T1000 (cell line): ENCODE results near the gene JDP2.

Experiments
- DNase-seq: peaks from one replicate; lab custom pipeline; 2025; ENCODE audit warnings: mixed read lengths; lab: John Stamatoyannopoulos, UW

The JDP2 gene

GRCh38 chr14:75484711-75485429 is 57.0 kb downstream of the JDP2 start:
- no peak for DNase-seq

- DNase-seq = no peak
These were observed 58.5 kb downstream of the JDP2 start for GRCh38 chr14:75486318-75486717.

GRCh38 chr14:75487155-75487671 is 59.4 kb downstream of the JDP2 start:
- no peak for DNase-seq

GRCh38 chr14:75489480-75489837 is 61.6 kb downstream of the JDP2 start:
- no peak for DNase-seq

- DNase-seq = no peak
These were observed 63.7 kb downstream of the JDP2 start for GRCh38 chr14:75491376-75491978.

- no peak for DNase-seq
These were observed 65.2 kb downstream of the JDP2 start for GRCh38 chr14:75492832-75493591.

- no peak for DNase-seq
These were observed 65.8 kb downstream of the JDP2 start for GRCh38 chr14:75493592-75494087.

GRCh38 chr14:75494896-75495295 is 67.1 kb downstream of the JDP2 start:
- no peak for DNase-seq

GRCh38 chr14:75495399-75495798 is 67.6 kb downstream of the JDP2 start:
- no peak for DNase-seq

GRCh38 chr14:75495882-75496281 is 68.1 kb downstream of the JDP2 start:
- no peak for DNase-seq

- no peak for DNase-seq
These were observed 68.9 kb downstream of the JDP2 start for GRCh38 chr14:75496755-75497154.

- no peak for DNase-seq
These were observed 69.4 kb downstream of the JDP2 start for GRCh38 chr14:75497191-75497590.

- DNase-seq = no peak
These were observed 69.9 kb downstream of the JDP2 start for GRCh38 chr14:75497701-75498100.

GRCh38 chr14:75499084-75499875 is 71.5 kb downstream of the JDP2 start:
- no peak for DNase-seq

GRCh38 chr14:75501080-75501479 is 73.3 kb downstream of the JDP2 start:
- no peak for DNase-seq

- no peak for DNase-seq
These were observed 76.6 kb downstream of the JDP2 start for GRCh38 chr14:75504411-75504810.

- DNase-seq = no peak
These were observed 79.1 kb downstream of the JDP2 start for GRCh38 chr14:75506930-75507329.

GRCh38 chr14:75510547-75510946 is 82.7 kb downstream of the JDP2 start:
- no peak for DNase-seq

- DNase-seq = no peak
These were observed 83.4 kb downstream of the JDP2 start for GRCh38 chr14:75511201-75511600.

- DNase-seq = no peak
These were observed 86.3 kb downstream of the JDP2 start for GRCh38 chr14:75513911-75514672.
